Measurements from ENCODE around the gene TRABD2B.

DNA sequence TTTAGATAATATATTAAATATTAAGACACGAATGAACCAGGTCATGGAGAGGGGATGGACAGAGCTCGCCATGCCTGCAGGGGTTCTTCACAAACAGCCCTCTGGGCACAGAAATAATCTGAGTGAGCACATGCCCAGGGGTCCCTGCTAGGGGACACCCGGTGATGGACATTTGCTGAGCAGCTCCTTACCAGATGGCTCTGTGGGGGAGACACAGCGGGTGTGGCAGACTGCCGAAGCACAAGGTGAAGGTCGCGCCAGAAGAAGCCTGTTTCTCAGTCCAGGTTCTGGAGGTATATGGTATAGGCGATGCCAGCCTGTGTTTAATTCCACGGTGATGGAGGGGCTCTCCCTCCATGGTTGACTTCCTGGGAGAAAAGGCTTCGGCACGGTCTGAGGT, 9.6 kb downstream of the TRABD2B start:
- TF ChIP-seq, protein P1, sequence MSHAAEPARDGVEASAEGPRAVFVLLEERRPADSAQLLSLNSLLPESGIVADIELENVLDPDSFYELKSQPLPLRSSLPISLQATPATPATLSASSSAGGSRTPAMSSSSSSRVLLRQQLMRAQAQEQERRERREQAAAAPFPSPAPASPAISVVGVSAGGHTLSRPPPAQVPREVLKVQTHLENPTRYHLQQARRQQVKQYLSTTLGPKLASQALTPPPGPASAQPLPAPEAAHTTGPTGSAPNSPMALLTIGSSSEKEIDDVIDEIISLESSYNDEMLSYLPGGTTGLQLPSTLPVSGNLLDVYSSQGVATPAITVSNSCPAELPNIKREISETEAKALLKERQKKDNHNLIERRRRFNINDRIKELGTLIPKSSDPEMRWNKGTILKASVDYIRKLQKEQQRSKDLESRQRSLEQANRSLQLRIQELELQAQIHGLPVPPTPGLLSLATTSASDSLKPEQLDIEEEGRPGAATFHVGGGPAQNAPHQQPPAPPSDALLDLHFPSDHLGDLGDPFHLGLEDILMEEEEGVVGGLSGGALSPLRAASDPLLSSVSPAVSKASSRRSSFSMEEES (CRISPR knock-in tag; IDR thresholded peaks at IDR 0.05): no peak
- no peak for TF ChIP-seq PHF8 (CRISPR knock-in tag; IDR thresholded peaks at IDR 0.05)
- no peak for TF ChIP-seq ZNF816 (CRISPR knock-in tag; IDR thresholded peaks at IDR 0.05; ENCODE audit: borderline replicate concordance)
- no peak for TF ChIP-seq ZNF776 (CRISPR knock-in tag; IDR thresholded peaks at IDR 0.05)
- TF ChIP-seq, protein P2, sequence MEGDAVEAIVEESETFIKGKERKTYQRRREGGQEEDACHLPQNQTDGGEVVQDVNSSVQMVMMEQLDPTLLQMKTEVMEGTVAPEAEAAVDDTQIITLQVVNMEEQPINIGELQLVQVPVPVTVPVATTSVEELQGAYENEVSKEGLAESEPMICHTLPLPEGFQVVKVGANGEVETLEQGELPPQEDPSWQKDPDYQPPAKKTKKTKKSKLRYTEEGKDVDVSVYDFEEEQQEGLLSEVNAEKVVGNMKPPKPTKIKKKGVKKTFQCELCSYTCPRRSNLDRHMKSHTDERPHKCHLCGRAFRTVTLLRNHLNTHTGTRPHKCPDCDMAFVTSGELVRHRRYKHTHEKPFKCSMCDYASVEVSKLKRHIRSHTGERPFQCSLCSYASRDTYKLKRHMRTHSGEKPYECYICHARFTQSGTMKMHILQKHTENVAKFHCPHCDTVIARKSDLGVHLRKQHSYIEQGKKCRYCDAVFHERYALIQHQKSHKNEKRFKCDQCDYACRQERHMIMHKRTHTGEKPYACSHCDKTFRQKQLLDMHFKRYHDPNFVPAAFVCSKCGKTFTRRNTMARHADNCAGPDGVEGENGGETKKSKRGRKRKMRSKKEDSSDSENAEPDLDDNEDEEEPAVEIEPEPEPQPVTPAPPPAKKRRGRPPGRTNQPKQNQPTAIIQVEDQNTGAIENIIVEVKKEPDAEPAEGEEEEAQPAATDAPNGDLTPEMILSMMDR (CRISPR knock-in tag; IDR thresholded peaks at IDR 0.05): no peak
- TF ChIP-seq POLR2A (IDR thresholded peaks at IDR 0.05; ENCODE audit: insufficient read depth in 1 of 2, low read depth in 2 of 2, low read length in 2 of 2): no peak
